HFFc6 (cell line): Measurements from ENCODE around the gene CHAF1A. TPM values are rescaled to one million over a fixed set of nuclear protein-coding genes. Genes with fewer than 3 reads are reported as not detected.

Source experiments
- DNase-seq: peaks from one replicate; pipeline ENCODE4 v3.0.0-alpha.2; 2018
- H3K27ac Mint-ChIP-seq: 2 replicates; pipeline ENCODE4 v1.8.0; 2020; ENCODE audit warnings: mild to moderate bottlenecking, mixed read lengths
- H3K27me3 Mint-ChIP-seq: 2 replicates; pipeline ENCODE4 v1.8.0; 2021; ENCODE audit warnings: mild to moderate bottlenecking, moderate library complexity, mixed read lengths; ENCODE audit not compliant: insufficient read depth
- H3K36me3 Mint-ChIP-seq: 2 replicates; pipeline ENCODE4 v1.8.0; 2021; ENCODE audit warnings: low read depth, mixed read lengths
- H3K4me1 Mint-ChIP-seq: 2 replicates; pipeline ENCODE4 v1.8.0; 2020; ENCODE audit warnings: low read depth, mixed read lengths
- H3K4me3 Mint-ChIP-seq: 2 replicates; pipeline ENCODE4 v1.8.0; 2020; ENCODE audit warnings: mild to moderate bottlenecking, moderate library complexity, mixed read lengths
- H3K9me3 Mint-ChIP-seq: 2 replicates; pipeline ENCODE4 v1.8.0; 2020; ENCODE audit warnings: mild to moderate bottlenecking, mixed read lengths
- total RNA-seq, 6 experiments: library from RNA; stranded (reverse); fragmentation: NEBNext Ultra II Directional; extraction: Animal tissue kit (Norgen Biotek cat#: 25700); gene quantifications; 2 replicates in 1 of 6; 3 replicates in 5 of 6; pipeline ENCODE4 v1.2.3, GENCODE V29; 2021
- TF ChIP-seq, protein P1 (sequence below): fragments of 200-600 bp; sonication (generic); IDR thresholded peaks from 2 replicates; pipeline ENCODE4 v1.5.0; 2021; ENCODE audit warnings: antibody characterized with exemption, mild to moderate bottlenecking

The CHAF1A gene
- total RNA-seq, 6 experiments from 2014 or later = 18.3 to 26.3 (median 24.4) TPM

DNA sequence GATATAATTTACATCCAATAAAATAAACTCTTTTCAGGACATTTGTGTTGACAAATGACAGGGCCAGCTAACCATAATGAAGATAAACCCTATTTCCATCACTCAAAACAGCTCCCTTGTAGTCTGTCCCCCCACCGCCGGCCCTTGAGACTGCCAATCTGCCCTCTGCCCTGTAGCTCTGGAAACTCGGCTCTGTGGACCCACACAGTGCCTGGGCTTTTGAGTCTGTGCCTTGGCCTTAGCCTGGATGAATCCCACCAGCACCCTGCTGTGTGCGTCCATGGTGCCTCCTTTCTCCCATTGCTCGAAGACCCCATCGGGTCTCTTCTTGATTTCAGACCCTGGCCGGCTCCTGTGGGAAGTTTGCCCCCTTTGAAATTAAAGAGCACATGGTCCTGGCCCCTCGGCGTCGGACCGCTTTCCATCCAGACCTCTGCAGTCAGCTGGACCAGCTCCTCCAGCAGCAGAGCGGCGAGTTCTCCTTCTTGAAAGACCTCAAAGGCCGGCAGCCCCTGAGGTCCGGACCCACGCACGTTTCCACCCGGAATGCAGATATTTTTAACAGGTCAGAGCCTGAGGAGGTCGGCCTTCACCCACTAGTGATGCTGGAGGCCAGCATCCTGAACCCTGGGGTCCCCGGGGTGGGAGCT is 26.0 kb downstream of the CHAF1A start:
- no peak overlapping the region for H3K4me3 Mint-ChIP-seq
- TF ChIP-seq, protein P1, sequence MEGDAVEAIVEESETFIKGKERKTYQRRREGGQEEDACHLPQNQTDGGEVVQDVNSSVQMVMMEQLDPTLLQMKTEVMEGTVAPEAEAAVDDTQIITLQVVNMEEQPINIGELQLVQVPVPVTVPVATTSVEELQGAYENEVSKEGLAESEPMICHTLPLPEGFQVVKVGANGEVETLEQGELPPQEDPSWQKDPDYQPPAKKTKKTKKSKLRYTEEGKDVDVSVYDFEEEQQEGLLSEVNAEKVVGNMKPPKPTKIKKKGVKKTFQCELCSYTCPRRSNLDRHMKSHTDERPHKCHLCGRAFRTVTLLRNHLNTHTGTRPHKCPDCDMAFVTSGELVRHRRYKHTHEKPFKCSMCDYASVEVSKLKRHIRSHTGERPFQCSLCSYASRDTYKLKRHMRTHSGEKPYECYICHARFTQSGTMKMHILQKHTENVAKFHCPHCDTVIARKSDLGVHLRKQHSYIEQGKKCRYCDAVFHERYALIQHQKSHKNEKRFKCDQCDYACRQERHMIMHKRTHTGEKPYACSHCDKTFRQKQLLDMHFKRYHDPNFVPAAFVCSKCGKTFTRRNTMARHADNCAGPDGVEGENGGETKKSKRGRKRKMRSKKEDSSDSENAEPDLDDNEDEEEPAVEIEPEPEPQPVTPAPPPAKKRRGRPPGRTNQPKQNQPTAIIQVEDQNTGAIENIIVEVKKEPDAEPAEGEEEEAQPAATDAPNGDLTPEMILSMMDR = no peak
- H3K27me3 Mint-ChIP-seq = no peaks in the 10 kb centered on the region; the same call in 1 of the 2 replicates
- 0 out of 2 replicates have a peak overlapping the region, but pooled peaks have one; percentile 33 for H3K27ac Mint-ChIP-seq
- no peaks in the 10 kb centered on the region for H3K9me3 Mint-ChIP-seq
- DNase-seq = no peak
- H3K36me3 Mint-ChIP-seq = peaks cover 23% of the 10 kb centered on the region
- H3K4me1 Mint-ChIP-seq = peaks cover 12% of the 10 kb centered on the region

DNA sequence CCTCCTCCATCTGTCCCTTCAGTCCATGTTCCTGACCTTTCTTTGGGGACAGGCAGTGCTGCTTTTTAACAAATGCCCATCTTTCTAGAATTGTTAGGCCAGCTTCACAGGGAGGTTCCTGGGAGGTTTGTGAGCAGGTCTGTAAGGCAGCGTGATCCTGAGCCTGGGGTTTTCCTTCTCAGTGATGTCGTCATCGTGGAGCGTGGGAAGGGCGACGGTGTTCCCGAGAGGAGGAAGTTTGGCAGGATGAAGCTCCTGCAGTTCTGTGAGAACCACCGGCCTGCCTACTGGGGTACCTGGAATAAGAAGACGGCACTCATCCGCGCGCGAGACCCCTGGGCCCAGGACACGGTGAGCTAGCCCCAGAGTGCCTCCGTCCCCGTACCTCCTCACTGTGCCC is 26.8 kb downstream of the CHAF1A start:
- TF ChIP-seq, protein P1 = no peak
- Mint-ChIP-seq H3K27me3 (no peaks in the 10 kb centered on the region; the same call in 1 of the 2 replicates), H3K36me3 (peaks cover 18% of the 10 kb centered on the region), H3K4me1 (peaks cover 12% of the 10 kb centered on the region), H3K27ac (no peak overlapping the region; the same call in 1 of the 2 replicates), H3K9me3 (no peaks in the 10 kb centered on the region), H3K4me3 (no peak overlapping the region)
- DNase-seq = no peak

DNA sequence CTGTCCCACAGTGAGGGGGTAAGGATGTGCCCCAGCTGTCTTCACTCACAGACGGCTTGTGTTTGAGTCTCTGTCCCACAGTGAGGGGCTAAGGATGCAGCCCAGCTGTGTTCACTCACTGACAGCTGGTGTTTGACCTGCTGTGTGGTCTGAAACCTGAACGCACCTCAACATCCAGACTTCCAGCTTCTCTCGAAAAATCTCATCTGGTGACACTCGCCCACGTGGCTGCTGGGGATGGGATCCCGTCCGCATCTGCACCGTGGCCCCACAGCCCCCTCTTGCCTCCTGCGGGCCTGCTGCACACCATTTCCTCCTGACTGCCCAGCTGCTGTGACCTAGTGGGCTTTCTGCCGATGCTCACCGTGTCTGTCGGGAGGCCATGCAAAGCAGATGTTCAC is 27.3 kb downstream of the CHAF1A start:
- TF ChIP-seq, protein P1 = no peak
- no peak overlapping the region for H3K4me3 Mint-ChIP-seq
- no peak for DNase-seq
- H3K27me3 Mint-ChIP-seq = no peaks in the 10 kb centered on the region; the same call in 1 of the 2 replicates
- H3K27ac Mint-ChIP-seq = no peak overlapping the region
- peaks cover 12% of the 10 kb centered on the region for H3K4me1 Mint-ChIP-seq
- no peaks in the 10 kb centered on the region for H3K9me3 Mint-ChIP-seq
- H3K36me3 Mint-ChIP-seq = peaks cover 24% of the 10 kb centered on the region

DNA sequence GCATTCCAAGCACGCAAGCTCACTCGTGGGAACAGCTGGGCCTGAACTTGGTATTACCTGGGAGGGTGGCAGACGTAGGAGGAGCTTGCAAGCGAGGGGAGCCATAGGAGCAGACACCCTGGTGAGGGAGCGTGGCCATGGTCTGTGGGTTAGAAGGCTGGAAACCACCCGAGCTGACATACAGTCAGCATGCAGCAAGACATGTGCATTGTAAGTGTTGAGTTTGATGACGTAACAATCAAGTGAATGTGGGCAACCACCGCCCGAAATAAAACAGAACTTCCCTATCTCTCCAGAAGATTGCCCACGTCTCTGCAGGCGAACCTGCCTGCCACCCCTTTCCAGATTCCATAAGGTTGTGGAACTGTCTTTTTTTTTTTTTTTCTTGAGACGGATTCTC is 28.3 kb downstream of the CHAF1A start:
- Mint-ChIP-seq H3K27ac (no peak overlapping the region), H3K9me3 (no peaks in the 10 kb centered on the region), H3K4me3 (no peak overlapping the region), H3K27me3 (no peaks in the 10 kb centered on the region; the same call in 1 of the 2 replicates), H3K4me1 (peaks cover 5% of the 10 kb centered on the region), H3K36me3 (peaks cover 26% of the 10 kb centered on the region)
- no peak for DNase-seq
- TF ChIP-seq, protein P1 = no peak

DNA sequence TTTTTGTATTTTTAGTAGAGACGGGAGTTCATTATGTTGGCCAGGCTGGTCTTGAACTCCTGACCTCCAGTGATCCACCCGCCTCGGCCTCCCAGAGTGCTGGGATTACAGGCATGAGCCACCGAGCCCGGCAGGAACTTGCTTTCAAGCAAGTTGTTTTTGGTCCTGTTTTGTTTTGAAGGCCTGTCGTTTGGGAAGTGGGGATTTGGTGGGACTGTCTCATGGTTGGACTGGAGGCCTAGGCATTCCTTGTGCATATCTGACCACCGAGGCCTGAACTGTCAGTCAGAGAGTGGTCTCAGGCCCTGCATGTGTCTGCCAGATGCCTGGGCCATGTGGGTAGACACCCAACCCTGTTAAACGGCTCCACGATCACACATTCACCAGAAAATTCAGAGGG is 28.9 kb downstream of the CHAF1A start:
- no peaks in the 10 kb centered on the region for H3K9me3 Mint-ChIP-seq
- peaks cover 26% of the 10 kb centered on the region for H3K36me3 Mint-ChIP-seq
- TF ChIP-seq, protein P1 = no peak
- H3K4me3 Mint-ChIP-seq = no peak overlapping the region
- H3K27me3 Mint-ChIP-seq = no peaks in the 10 kb centered on the region; the same call in 1 of the 2 replicates
- H3K4me1 Mint-ChIP-seq = no peaks in the 10 kb centered on the region; the same call in 1 of the 2 replicates
- H3K27ac Mint-ChIP-seq = no peak overlapping the region
- DNase-seq = no peak
